AG04449 (cell line): ENCODE data around the gene PGK2.
"Not testable (repeated sequence)": the region's sequence is repeated elsewhere in the genome, so short reads cannot be mapped to it uniquely, and the experiment has no call there.

Experiments used
- CTCF ChIA-PET: fragments of 350-600 bp; formaldehyde crosslinking; extraction: SDS; loops from one replicate; lab custom pipeline; 2021; ENCODE audit warnings: antibody characterized with exemption; lab: Yijun Ruan, JAX
- POLR2A ChIA-PET: fragments of 400-600, 350-600 bp; formaldehyde crosslinking; extraction: SDS; loops from one replicate; lab custom pipeline; 2020; ENCODE audit warnings: antibody characterized with exemption, inconsistent platforms; lab: Yijun Ruan, JAX
- DNase-seq: peaks from one replicate; pipeline ENCODE4 v3.0.0-alpha.2; 2010; ENCODE audit warnings: low read depth, low spot score
- H3K4me3 ChIP-seq: 2 replicates; pipeline ENCODE4 v1.5.1; 2011; ENCODE audit warnings: low read depth, mild to moderate bottlenecking, control low read depth, low read length
- CTCF ChIP-seq: IDR thresholded peaks from one replicate; pipeline ENCODE4 v1.5.1; 2011; ENCODE audit warnings: mild to moderate bottlenecking, moderate library complexity, low read length, control low read depth, inconsistent platforms; ENCODE audit not compliant: insufficient read depth; ENCODE audit errors: missing control alignments

Gene PGK2

GRCh38 chr6:49806145-49806544, 19.1 kb upstream of the PGK2 start:
- no peak for DNase-seq
- ChIA-PET CTCF (no interaction called here), POLR2A (no interaction called here)

GRCh38 chr6:49805246-49805645, 18.2 kb upstream of the PGK2 start:
- TF ChIP-seq CTCF: no peak

More at GRCh38 chr6:49806145-49806544, 19.1 kb upstream of the PGK2 start:
- no peak for TF ChIP-seq CTCF
- H3K4me3 ChIP-seq: no peak overlapping the region

DNA sequence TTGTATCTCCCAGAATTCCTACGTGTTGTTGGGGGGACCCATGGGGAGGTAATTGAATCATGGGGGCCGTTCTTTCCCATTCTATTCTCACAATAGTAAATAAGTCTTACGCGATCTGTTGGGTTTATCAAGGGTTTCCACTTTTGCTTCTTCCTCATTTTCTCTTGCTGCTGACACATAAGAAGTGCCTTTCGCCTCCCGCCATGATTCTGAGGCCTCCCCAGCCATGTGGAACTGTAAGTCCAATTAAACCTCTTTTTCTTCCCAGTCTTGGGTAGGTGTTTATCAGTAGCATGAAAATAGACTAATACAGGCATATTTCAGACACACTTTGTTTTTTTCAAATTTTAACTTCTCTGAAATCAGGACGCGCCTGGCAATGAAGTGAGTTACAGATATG, 14.4 kb upstream of the PGK2 start:
- ChIA-PET POLR2A (no interaction called here), CTCF (no interaction called here)
- no peak overlapping the region for H3K4me3 ChIP-seq
- no peak for DNase-seq
- no peak for TF ChIP-seq CTCF

More at GRCh38 chr6:49805246-49805645, 18.2 kb upstream of the PGK2 start:
- no peak overlapping the region for H3K4me3 ChIP-seq
- ChIA-PET POLR2A (no interaction called here), CTCF (no interaction called here)
- no peak for DNase-seq

DNA sequence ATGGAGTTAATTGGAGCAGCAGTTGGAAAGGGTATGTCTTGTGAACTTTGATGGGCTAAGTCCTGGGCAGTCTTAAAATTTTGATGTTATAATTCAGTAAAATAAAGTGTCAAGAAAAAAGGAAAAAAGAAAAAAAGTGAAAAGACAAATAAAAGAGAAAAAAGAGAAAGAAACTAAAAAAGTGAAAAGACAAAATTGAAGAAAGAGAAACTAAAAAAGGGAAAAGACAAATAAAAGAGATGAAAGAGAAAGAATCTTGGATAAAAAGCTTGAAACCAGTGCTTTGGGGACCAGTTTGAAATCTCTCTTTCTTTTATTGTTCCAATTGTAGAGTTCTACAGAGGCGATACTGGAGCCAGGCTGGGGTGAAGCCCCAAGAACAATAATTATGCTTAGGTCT, 12.0 kb upstream of the PGK2 start:
- DNase-seq: no peak
- ChIA-PET POLR2A (interaction anchor here (0.8 kb wide), 1 partner anchor 10 kb away, joined by 3 read pairs; no protein-coding TSS in a partner anchor), CTCF (no interaction called here)
- TF ChIP-seq CTCF: no peak
- no peak overlapping the region for H3K4me3 ChIP-seq

DNA sequence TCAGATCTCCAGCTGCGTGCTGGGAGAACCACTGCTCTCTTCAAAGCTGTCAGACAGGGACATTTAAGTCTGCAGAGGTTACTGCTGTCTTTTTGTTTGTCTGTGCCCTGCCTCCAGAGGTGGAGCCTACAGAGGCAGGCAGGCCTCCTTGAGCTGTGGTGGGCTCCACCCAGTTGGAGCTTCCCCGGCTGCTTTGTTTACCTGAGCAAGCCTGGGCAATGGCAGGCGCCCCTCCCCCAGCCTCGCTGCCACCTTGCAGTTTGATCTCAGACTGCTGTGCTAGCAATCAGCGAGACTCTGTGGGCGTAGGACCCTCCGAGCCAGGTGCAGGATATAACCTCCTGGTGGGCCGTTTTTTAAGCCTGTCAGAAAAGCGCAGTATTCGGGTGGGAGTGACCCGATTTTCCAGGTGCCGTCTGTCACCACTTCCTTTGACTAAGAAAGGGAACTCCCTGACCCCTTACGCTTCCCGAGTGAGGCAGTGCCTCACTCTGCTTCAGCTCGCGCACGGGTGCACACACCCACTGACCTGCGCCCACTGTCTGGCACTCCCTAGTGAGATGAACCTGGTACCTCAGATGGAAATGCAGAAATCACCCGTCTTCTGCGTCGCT, 9.9 kb upstream of the PGK2 start:
- DNase-seq, POLR2A ChIA-PET, H3K4me3 ChIP-seq, CTCF ChIA-PET: not testable (repeated sequence)

- POLR2A ChIA-PET: no interaction called here
- DNase-seq: no peak
- TF ChIP-seq CTCF: no peak
- no peak overlapping the region for H3K4me3 ChIP-seq
- CTCF ChIA-PET: no interaction called here
These were observed 3.3 kb upstream of the PGK2 start for GRCh38 chr6:49790341-49790740.

GRCh38 chr6:49784272-49784671, 2.8 kb downstream of the PGK2 start:
- POLR2A ChIA-PET: no interaction called here
- no peak overlapping the region for H3K4me3 ChIP-seq
- CTCF ChIA-PET: no interaction called here
- no peak for TF ChIP-seq CTCF
- no peak for DNase-seq
